GM12878 (cell line): ENCODE measurements around the gene CYP46A1. TPM values are rescaled to one million over a fixed set of nuclear protein-coding genes. Genes with fewer than 3 reads are reported as not detected.

ENCODE experiments used
- ATAC-seq: fragments of 200-7000 bp; cut with Tn5 transposase; 3 replicates; pipeline ENCODE4 v1.9.1; 2020; ENCODE audit warnings: mild to moderate bottlenecking, moderate library complexity
- BruUV-seq: library from RNA; stranded (reverse); fragments of 400-500 nt; replicated peaks from 2 replicates; lab custom pipeline; 2021; lab: Mats Ljungman, UMichigan
- CTCF ChIA-PET: fragments of 300-600 bp; sonication (Branson Sonifier 250); formaldehyde crosslinking; extraction: SDS; loops from one replicate; lab custom pipeline; 2021; ENCODE audit warnings: inconsistent platforms; lab: Yijun Ruan, JAX
- POLR2A ChIA-PET: fragments of 350-600 bp; formaldehyde crosslinking; extraction: SDS; loops from one replicate; lab custom pipeline; 2021; ENCODE audit warnings: inconsistent platforms; lab: Charles Lee
- RAD21 ChIA-PET: fragments of 300-600 bp; sonication (Branson Sonifier 250); formaldehyde crosslinking; loops from one replicate; lab custom pipeline; 2023; ENCODE audit warnings: antibody characterized with exemption; ENCODE audit not compliant: unreplicated experiment; lab: Charles Lee
- SMC1A ChIA-PET: fragments of 300-600 bp; sonication (Branson Sonifier 250); formaldehyde crosslinking; loops from one replicate; lab custom pipeline; 2023; ENCODE audit not compliant: unreplicated experiment, uncharacterized antibody; lab: Charles Lee
- DNase-seq: peaks from one replicate; pipeline ENCODE4 v3.0.0-alpha.2; 2011; ENCODE audit warnings: low read depth, low spot score
- FAIRE-seq: peaks from 3 replicates; lab custom pipeline; 2011; peaks lifted over from hg19 to GRCh38; lab: Jason Lieb, UNC
- H2AFZ ChIP-seq: 2 replicates; pipeline ENCODE4 v1.6.0; 2011; ENCODE audit warnings: low read depth, low read length, control low read depth; ENCODE audit not compliant: control insufficient read depth
- H3K27ac ChIP-seq: 2 replicates; pipeline ENCODE4 v1.5.1; 2011; ENCODE audit warnings: control low read depth; ENCODE audit not compliant: control insufficient read depth, insufficient read depth
- H3K27me3 ChIP-seq, 2 experiments: replicated peaks in 1 of 2; 2 replicates each; pipeline versions ENCODE4 v1.6.0 to v1.6.1; 2011; ENCODE audit warnings: low read length in 1 of 2; ENCODE audit not compliant: control insufficient read depth in 2 of 2, insufficient read depth in 2 of 2
- H3K36me3 ChIP-seq, 2 experiments: 2 replicates each; pipeline ENCODE4 v1.5.1; 2011; ENCODE audit warnings: low read length in 1 of 2; ENCODE audit not compliant: control insufficient read depth in 2 of 2, insufficient read depth in 2 of 2
- H3K4me1 ChIP-seq: 2 replicates; pipeline ENCODE4 v1.6.1; 2011; ENCODE audit warnings: mild to moderate bottlenecking, low read length, moderate library complexity, mixed read lengths; ENCODE audit not compliant: control insufficient read depth, insufficient read depth
- H3K4me2 ChIP-seq: 2 replicates; pipeline ENCODE4 v1.6.0; 2011; ENCODE audit warnings: control low read depth; ENCODE audit not compliant: control insufficient read depth, insufficient read depth
- H3K4me3 ChIP-seq: fragments of 200-600 bp; sonication (generic); 2 replicates; pipeline ENCODE4 v1.5.1; 2016
- H3K79me2 ChIP-seq: 2 replicates; pipeline ENCODE4 v1.6.0; 2011; ENCODE audit warnings: low read length; ENCODE audit not compliant: control insufficient read depth, insufficient read depth
- H3K9ac ChIP-seq: 2 replicates; pipeline ENCODE4 v1.8.0; 2011; ENCODE audit warnings: low read length, control low read depth, mixed read lengths; ENCODE audit not compliant: control insufficient read depth, insufficient read depth
- H3K9me3 ChIP-seq: replicated peaks from 3 replicates; pipeline ENCODE4 v1.5.1; 2011; ENCODE audit warnings: mild to moderate bottlenecking, low read length; ENCODE audit not compliant: control insufficient read depth, insufficient read depth
- H4K20me1 ChIP-seq: 2 replicates; pipeline ENCODE4 v1.6.0; 2011; ENCODE audit not compliant: control insufficient read depth, insufficient read depth
- CTCF ChIP-seq, 3 experiments: IDR thresholded peaks in 2 of 3; conservative IDR thresholded peaks in 1 of 3; 2 replicates each; pipeline ENCODE4 v1.5.1; 2011; ENCODE audit warnings: low read depth in 3 of 3, low read length in 3 of 3, mild to moderate bottlenecking in 3 of 3, control low read depth in 2 of 3, moderate library complexity in 2 of 3, inconsistent platforms in 1 of 3, mixed read lengths in 1 of 3; ENCODE audit not compliant: control insufficient read depth in 2 of 3, insufficient read depth in 1 of 3; ENCODE audit errors: extremely low read depth in 1 of 3
- MEF2B ChIP-seq: fragments of 450-650 bp; IDR thresholded peaks from 2 replicates; pipeline ENCODE4 v1.6.1; 2018; ENCODE audit warnings: mild to moderate bottlenecking, moderate library complexity; ENCODE audit not compliant: partially characterized antibody, poor library complexity, severe bottlenecking
- NFIC ChIP-seq: IDR thresholded peaks from 2 replicates; pipeline ENCODE4 v1.6.1; 2012; ENCODE audit warnings: low read depth, mild to moderate bottlenecking, inconsistent platforms, low read length, moderate library complexity
- STAT1 ChIP-seq: fragments of 450-650 bp; conservative IDR thresholded peaks from 2 replicates; pipeline ENCODE4 v1.6.1; 2014; ENCODE audit warnings: antibody characterized with exemption, mild to moderate bottlenecking
- SUZ12 ChIP-seq: fragments of 200-600 bp; sonication (generic); IDR thresholded peaks from one replicate; pipeline ENCODE4 v1.6.1; 2018; ENCODE audit warnings: antibody characterized with exemption, mild to moderate bottlenecking; ENCODE audit not compliant: unreplicated experiment
- TBL1XR1 ChIP-seq: IDR thresholded peaks from 2 replicates; pipeline ENCODE4 v1.6.1; 2012; ENCODE audit warnings: low read depth, low read length, improper control_type of control experiment
- TCF12 ChIP-seq: IDR thresholded peaks from 2 replicates; pipeline ENCODE4 v1.6.1; 2011; ENCODE audit warnings: low read depth, mild to moderate bottlenecking, low read length
- TCF3 ChIP-seq: IDR thresholded peaks from 2 replicates; pipeline ENCODE4 v1.6.1; 2012; ENCODE audit warnings: low read depth, mild to moderate bottlenecking, low read length, borderline replicate concordance; ENCODE audit not compliant: insufficient read depth
- USF2 ChIP-seq: IDR thresholded peaks from 2 replicates; pipeline ENCODE4 v1.6.1; 2011; ENCODE audit warnings: low read depth, low read length, improper control_type of control experiment, borderline replicate concordance
- YY1 ChIP-seq: IDR thresholded peaks from 2 replicates; pipeline ENCODE4 v1.6.1; 2011; ENCODE audit warnings: low read depth, mild to moderate bottlenecking, low read length
- ZZZ3 ChIP-seq: IDR thresholded peaks from 2 replicates; pipeline ENCODE4 v1.6.1; 2011; ENCODE audit warnings: low read depth; ENCODE audit not compliant: control insufficient read depth, insufficient read length
- WGBS: methylation state at CpG from one replicate; pipeline ENCODE4 v1.1.6; 2016; ENCODE audit warnings: low lambda C conversion rate; ENCODE audit not compliant: insufficient replicate concordance, insufficient coverage; ENCODE audit errors: missing lambda C conversion rate; 5-methylcytosine and 5-hydroxymethylcytosine counted together
- in situ Hi-C: fragments of 300-500 bp; cut with MboI; formaldehyde crosslinking; loops from 9 replicates; pipeline ENCODE4 v1.14.3; 2018; ENCODE audit warnings: mixed read lengths
- intact Hi-C: fragments of 100-400 bp; cut with micrococcal nuclease; formaldehyde crosslinking; loops from one replicate; pipeline ENCODE4 v1.14.2; 2022; ENCODE audit not compliant: unreplicated experiment
- polyA plus RNA-seq, 11 experiments: library from polyadenylated mRNA; depleted of rRNA in 4 of 11; unstranded in 6 of 11; stranded (reverse) in 5 of 11; fragments of >200 nt; fragmentation: Nextera tagmentation in 4 of 11; fragmentation: Illumina TruSeq in 1 of 11; extraction: Ambion mirVana in 4 of 11; extraction: Trizol in 1 of 11; gene quantifications; 1 replicate in 1 of 11; 2 replicates in 10 of 11; pipeline versions ENCODE4 v1.2.1 to v1.2.3, GENCODE V29; 2011 to 2016; ENCODE audit warnings: inconsistent platforms in 2 of 11, missing spikeins in 2 of 11, low read depth in 1 of 11
- total RNA-seq, 4 experiments: library from RNA; depleted of rRNA in 3 of 4; stranded (reverse); fragments of >200 nt in 3 of 4; fragmentation: Illumina TruSeq in 1 of 4; extraction: Trizol in 1 of 4; gene quantifications; 2 replicates each; pipeline versions ENCODE4 v1.2.1 to v1.2.3, GENCODE V29; 2013 to 2021

Gene CYP46A1
- total and polyA plus RNA-seq, 10 of the 15 experiments (the other 5 are each of a cell fraction or from before 2014, with no cell fraction given), result 0.04 to 0.11 TPM; not detected in 8

GRCh38 chr14:99718811-99719192 lies 34.7 kb downstream of the CYP46A1 start:
- H3K36me3 ChIP-seq, result no peaks in the 10 kb centered on the region
- H4K20me1 ChIP-seq, result no peaks in the 10 kb centered on the region
- ATAC-seq, result peak; percentile 83
- 2% methylated on average over 5 of the region's 5 CpGs for WGBS
- ChIA-PET RAD21 (interaction anchor here (1.3 kb wide), 1 partner anchor 35 kb away, joined by 7 read pairs; the partner anchor contains the start of gene CYP46A1), POLR2A (no interaction called here), SMC1A (interaction anchor here (1.1 kb wide), 1 partner anchor 11 kb away, joined by 4 read pairs; no protein-coding TSS in a partner anchor), CTCF (interaction anchor here (0.6 to 1.0 kb wide), 3 partner anchors 31 to 168 kb away, joined by 3 to 7 read pairs (median 4); no protein-coding TSS in a partner anchor)
- H3K27ac ChIP-seq, result no peak overlapping the region
- H3K79me2 ChIP-seq, result no peaks in the 10 kb centered on the region
- no peaks in the 10 kb centered on the region for H3K9me3 ChIP-seq
- peak; percentile 59 for FAIRE-seq
- H2AFZ ChIP-seq, result no peak overlapping the region
- no peaks in the 10 kb centered on the region for H3K27me3 ChIP-seq
- no peak overlapping the region for H3K9ac ChIP-seq
- peaks cover 10% of the 10 kb centered on the region for H3K4me1 ChIP-seq
- no TSS peak for BruUV-seq
- no peak overlapping the region for H3K4me3 ChIP-seq
- in situ Hi-C loops, result no loop called here
- TF ChIP-seq ZZZ3, result no peak
- peak; percentile 20 for TF ChIP-seq MEF2B
- TF ChIP-seq TCF12, result 0 out of 2 replicates have a peak, but pooled peaks have one; percentile 35
- intact Hi-C loops, result no loop called here
- no peak for DNase-seq
- peak overlapping the region; percentile 77; the same call in 1 of the 2 replicates for H3K4me2 ChIP-seq

GRCh38 chr14:99720941-99721791 lies 37.1 kb downstream of the CYP46A1 start:
- Histone ChIP-seq H4K20me1 (no peaks in the 10 kb centered on the region), H3K4me3 (no peak overlapping the region), H3K9me3 (no peaks in the 10 kb centered on the region), H3K36me3 (no peaks in the 10 kb centered on the region), H3K4me2 (no peak overlapping the region), H3K27ac (no peak overlapping the region), H3K9ac (no peak overlapping the region), H2AFZ (no peak overlapping the region), H3K4me1 (peaks cover 10% of the 10 kb centered on the region), H3K27me3 (no peaks in the 10 kb centered on the region; a peak in 1 of 4 replicates), H3K79me2 (no peaks in the 10 kb centered on the region)
- in situ Hi-C loops, result no loop called here
- FAIRE-seq (no peak), ATAC-seq (no peak), DNase-seq (no peak)
- intact Hi-C loops, result no loop called here
- SMC1A ChIA-PET, result no interaction called here
- CTCF ChIA-PET, result interaction anchor here (1.1 to 1.4 kb wide), 2 partner anchors 9 to 37 kb away, joined by 3 read pairs; partner anchors contain the start of gene CYP46A1
- BruUV-seq, result no TSS peak
- RAD21 ChIA-PET, result interaction anchor here (0.7 to 1.3 kb wide), 2 partner anchors 26 to 37 kb away, joined by 4 to 6 read pairs; partner anchors contain the start of gene CYP46A1
- WGBS, result 69% methylated on average over 17 of the region's 18 CpGs
- POLR2A ChIA-PET, result no interaction called here
- no peak for TF ChIP-seq NFIC
- TF ChIP-seq YY1, result no peak
- no peak for TF ChIP-seq CTCF (IDR thresholded peaks at IDR 0.05 in 2 of 3, conservative IDR thresholded peaks at IDR 0.05 in 1 of 3; ENCODE audit: control insufficient read depth in 2 of 3, extremely low read depth in 1 of 3, insufficient read depth in 1 of 3, low read depth in 3 of 3, low read length in 3 of 3)
- no peak for TF ChIP-seq USF2
- no peak for TF ChIP-seq TCF3
- no peak for TF ChIP-seq TBL1XR1
- TF ChIP-seq SUZ12, result no peak
- TF ChIP-seq STAT1, result no peak
